ENCODE measurements around the gene MYBPC2. TPM values are rescaled to one million over a fixed set of nuclear protein-coding genes. Genes with fewer than 3 reads are reported as not detected.

The MYBPC2 gene
- total and polyA plus RNA-seq, 2 of the 4 experiments (the other 2 are of a cell fraction), result not detected

- no TSS peak for BruUV-seq (replicated peaks)
- Histone ChIP-seq H3K14ac (replicated peaks; ENCODE audit: low read depth, low read length) (no peak overlapping the region), H3K9ac (ENCODE audit: low read depth, low read length) (no peak overlapping the region), H3K9me1 (ENCODE audit: insufficient read depth, low read length) (no peaks in the 10 kb centered on the region), H3K4ac (ENCODE audit: low read depth, low read length) (no peak overlapping the region), H3K9me3 (ENCODE audit: control insufficient read depth, insufficient read depth, low read length) (no peaks in the 10 kb centered on the region), H2BK15ac (ENCODE audit: low read depth, low read length) (no peak overlapping the region), H3K56ac (ENCODE audit: extremely low read depth, insufficient read depth, low read length) (no peak overlapping the region), H4K91ac (ENCODE audit: insufficient read depth, low read depth, low read length) (no peak overlapping the region), H3K18ac (ENCODE audit: low read depth, low read length) (no peak overlapping the region), H4K8ac (ENCODE audit: low read depth in 2 of 2, low read length in 2 of 2) (no peak overlapping the region), H2AK9ac (replicated peaks; ENCODE audit: low read depth, low read length, poor library complexity) (no peak overlapping the region), H4K20me1 (ENCODE audit: insufficient read depth, low read length) (no peaks in the 10 kb centered on the region), H3K4me3 (ENCODE audit: insufficient read depth, low read depth, low read length) (no peak overlapping the region), H2BK5ac (ENCODE audit: low read depth, low read length, poor library complexity, severe bottlenecking) (no peak overlapping the region), H3K79me1 (ENCODE audit: low read depth in 1 of 2, low read length in 2 of 2) (no peaks in the 10 kb centered on the region), H2AFZ (replicated peaks; ENCODE audit: low read length, poor library complexity) (no peak overlapping the region), H3K27me3 (ENCODE audit: control insufficient read depth, insufficient read depth, low read length) (peaks cover 23% of the 10 kb centered on the region; the same call in 1 of the 2 replicates), H3K23ac (ENCODE audit: low read depth, low read length) (no peak overlapping the region), H3K36me3 (ENCODE audit: control insufficient read depth, insufficient read depth, low read length) (0 out of 2 replicates have a peak, but pooled peaks cover 2% of the 10 kb centered on the region), H2AK5ac (ENCODE audit: low read depth, low read length) (no peak overlapping the region), H4K5ac (ENCODE audit: low read depth, low read length) (no peak overlapping the region), H3K4me2 (ENCODE audit: low read depth, low read length) (no peak overlapping the region), H3K27ac (ENCODE audit: insufficient read depth, low read length) (no peak overlapping the region), H2BK120ac (ENCODE audit: low read depth, low read length) (no peak overlapping the region), H3K4me1 (ENCODE audit: control insufficient read depth, insufficient read depth, low read length) (no peaks in the 10 kb centered on the region), H2BK20ac (ENCODE audit: low read depth, low read length) (no peak overlapping the region)
- dilution Hi-C loops (cut with HindIII; ENCODE audit: low sequenced_read_pairs, unreplicated experiment), result no loop called here
- no peak for DNase-seq
- 54% methylated on average over 5 of the region's 10 CpGs; no CpG with 5 or more reads in 1 of the 2 experiments for WGBS, 2 experiments (ENCODE audit: extremely low coverage in 2 of 2, insufficient read length in 1 of 2)
- in situ Hi-C loops (cut with MboI; ENCODE audit: low sequenced_read_pairs), result no loop called here
- POLR2A ChIA-PET (ENCODE audit: unreplicated experiment), result no interaction called here
- intact Hi-C loops (cut with micrococcal nuclease), result no loop called here
- TF ChIP-seq NFE2L2 (IDR thresholded peaks at IDR 0.05; ENCODE audit: low read depth, low read length) (no peak), USF2 (IDR thresholded peaks at IDR 0.05; ENCODE audit: low read depth, low read length) (no peak), BHLHE40 (IDR thresholded peaks at IDR 0.05; ENCODE audit: low read depth, low read length) (no peak), RFX5 (IDR thresholded peaks at IDR 0.05; ENCODE audit: low read depth, low read length) (no peak)
- CTCF ChIA-PET, result no interaction called here
- no peak for ATAC-seq (ENCODE audit: low read depth)
Measured at GRCh38 chr19:50500753-50501151, 68.1 kb downstream of the MYBPC2 start.
